Measurements from ENCODE around the gene SRPK3.

SRPK3 gene

DNA sequence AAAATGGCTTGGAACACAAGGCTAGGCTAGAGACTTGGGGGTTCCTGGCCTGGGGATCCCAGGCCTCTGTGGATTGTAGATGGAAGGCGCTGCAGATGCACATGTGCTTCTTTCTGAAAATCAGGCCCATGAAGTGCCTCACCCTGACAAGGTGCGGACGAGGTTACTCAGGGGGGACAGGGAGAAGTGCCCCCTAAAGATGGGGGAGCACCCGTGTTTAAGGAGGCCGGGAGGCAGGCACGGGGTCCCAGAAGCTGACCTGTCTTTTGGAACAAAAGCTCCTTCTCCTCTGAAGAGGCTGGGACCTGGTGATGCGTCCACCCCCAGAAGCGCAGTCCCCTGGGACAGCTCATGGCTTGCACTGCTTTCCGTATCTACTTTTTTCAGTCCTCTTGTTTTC is 47.1 kb downstream of the SRPK3 start:
- DNase-seq (ENCODE audit: low read depth): no peak
- TF ChIP-seq, protein P1, sequence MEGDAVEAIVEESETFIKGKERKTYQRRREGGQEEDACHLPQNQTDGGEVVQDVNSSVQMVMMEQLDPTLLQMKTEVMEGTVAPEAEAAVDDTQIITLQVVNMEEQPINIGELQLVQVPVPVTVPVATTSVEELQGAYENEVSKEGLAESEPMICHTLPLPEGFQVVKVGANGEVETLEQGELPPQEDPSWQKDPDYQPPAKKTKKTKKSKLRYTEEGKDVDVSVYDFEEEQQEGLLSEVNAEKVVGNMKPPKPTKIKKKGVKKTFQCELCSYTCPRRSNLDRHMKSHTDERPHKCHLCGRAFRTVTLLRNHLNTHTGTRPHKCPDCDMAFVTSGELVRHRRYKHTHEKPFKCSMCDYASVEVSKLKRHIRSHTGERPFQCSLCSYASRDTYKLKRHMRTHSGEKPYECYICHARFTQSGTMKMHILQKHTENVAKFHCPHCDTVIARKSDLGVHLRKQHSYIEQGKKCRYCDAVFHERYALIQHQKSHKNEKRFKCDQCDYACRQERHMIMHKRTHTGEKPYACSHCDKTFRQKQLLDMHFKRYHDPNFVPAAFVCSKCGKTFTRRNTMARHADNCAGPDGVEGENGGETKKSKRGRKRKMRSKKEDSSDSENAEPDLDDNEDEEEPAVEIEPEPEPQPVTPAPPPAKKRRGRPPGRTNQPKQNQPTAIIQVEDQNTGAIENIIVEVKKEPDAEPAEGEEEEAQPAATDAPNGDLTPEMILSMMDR (conservative IDR thresholded peaks at IDR 0.05; ENCODE audit: low read depth, low read length): no peak
- no peak overlapping the region for H3K4me3 ChIP-seq (ENCODE audit: low read length)

DNA sequence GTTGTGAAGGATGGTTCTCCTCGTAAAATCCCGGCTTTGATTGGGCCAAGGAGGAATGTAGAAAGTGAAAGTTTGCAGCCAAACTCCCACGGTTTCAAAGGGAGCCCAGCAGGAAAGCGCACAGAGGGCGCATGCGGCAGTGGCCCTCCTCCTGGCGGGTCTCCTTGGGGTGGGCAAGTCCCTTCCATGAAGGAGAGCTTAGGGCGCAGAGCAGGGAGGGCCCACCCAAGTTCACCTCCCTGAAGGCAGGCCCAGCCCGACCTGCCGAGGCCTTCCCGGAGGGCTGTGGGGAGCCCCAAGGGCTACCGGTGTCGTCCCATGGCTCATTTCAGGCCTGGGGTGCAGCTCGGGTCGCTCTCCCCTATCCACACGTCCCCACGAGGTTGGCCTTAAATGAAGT is 47.5 kb downstream of the SRPK3 start:
- no peak for DNase-seq (ENCODE audit: low read depth)
- TF ChIP-seq, protein P1 (conservative IDR thresholded peaks at IDR 0.05; ENCODE audit: low read depth, low read length): no peak
- H3K4me3 ChIP-seq (ENCODE audit: low read length): no peak overlapping the region

DNA sequence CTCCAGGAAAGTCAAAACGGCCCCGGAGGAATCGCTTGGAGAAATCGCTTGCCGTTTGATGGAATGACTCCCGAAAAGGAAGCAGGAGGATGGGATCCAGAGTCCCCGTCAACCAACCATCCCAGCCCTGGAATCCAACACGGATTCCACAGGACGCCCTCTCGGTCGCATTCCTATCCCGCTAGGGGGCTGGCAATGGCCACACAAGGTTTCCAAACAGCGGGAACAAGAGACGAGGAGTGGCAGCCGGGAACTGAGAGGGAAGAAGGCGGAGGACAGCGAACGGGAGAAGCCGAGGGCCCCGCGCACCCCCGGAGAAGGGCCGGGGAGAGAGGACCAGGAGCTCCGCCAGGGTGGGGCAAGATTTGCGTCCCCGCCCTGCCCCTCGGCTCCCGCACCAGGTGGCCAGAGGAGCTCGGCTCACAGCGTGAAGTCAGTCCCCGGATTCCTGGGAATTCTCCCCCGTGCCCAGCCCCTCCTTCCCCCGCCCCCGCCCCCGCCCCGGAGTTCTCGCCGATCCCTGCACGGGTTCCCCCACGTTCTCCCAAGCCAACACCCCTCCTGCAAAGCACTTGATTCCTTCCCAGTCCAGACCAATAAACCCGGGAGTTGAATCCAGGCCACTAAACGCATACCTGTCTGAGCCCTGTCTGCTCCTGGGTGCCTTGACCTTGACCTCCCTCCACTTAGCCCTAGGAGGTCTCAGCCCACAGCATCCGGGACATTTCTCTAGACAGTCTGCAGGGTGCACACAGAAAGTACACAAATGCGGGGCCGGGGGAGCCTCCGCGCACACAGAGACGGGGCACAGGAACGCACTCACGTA is 48.1 kb downstream of the SRPK3 start:
- H3K4me3 ChIP-seq (ENCODE audit: low read length): no peak overlapping the region
- no peak for DNase-seq (ENCODE audit: low read depth)

DNA sequence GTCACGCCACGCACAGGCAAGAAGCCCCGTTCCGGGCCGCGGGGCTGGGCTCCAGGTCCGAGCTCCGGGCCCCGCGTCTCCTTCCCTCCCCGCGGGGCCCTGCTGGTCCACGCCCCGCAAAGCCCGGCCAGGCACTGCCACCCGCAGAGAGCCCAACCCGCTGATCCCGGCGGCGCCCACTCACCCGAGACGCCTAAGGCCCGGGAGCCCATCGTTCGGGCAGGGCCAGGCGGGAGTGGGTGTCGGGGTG is 48.6 kb downstream of the SRPK3 start:
- TF ChIP-seq, protein P1 (conservative IDR thresholded peaks at IDR 0.05; ENCODE audit: low read depth, low read length): no peak
- no peak for DNase-seq (ENCODE audit: low read depth)
- no peak overlapping the region for H3K4me3 ChIP-seq (ENCODE audit: low read length)

More for the DNA sequence above, 48.1 kb downstream of the SRPK3 start:
- TF ChIP-seq, protein P1 (conservative IDR thresholded peaks at IDR 0.05; ENCODE audit: low read depth, low read length): no peak

DNA sequence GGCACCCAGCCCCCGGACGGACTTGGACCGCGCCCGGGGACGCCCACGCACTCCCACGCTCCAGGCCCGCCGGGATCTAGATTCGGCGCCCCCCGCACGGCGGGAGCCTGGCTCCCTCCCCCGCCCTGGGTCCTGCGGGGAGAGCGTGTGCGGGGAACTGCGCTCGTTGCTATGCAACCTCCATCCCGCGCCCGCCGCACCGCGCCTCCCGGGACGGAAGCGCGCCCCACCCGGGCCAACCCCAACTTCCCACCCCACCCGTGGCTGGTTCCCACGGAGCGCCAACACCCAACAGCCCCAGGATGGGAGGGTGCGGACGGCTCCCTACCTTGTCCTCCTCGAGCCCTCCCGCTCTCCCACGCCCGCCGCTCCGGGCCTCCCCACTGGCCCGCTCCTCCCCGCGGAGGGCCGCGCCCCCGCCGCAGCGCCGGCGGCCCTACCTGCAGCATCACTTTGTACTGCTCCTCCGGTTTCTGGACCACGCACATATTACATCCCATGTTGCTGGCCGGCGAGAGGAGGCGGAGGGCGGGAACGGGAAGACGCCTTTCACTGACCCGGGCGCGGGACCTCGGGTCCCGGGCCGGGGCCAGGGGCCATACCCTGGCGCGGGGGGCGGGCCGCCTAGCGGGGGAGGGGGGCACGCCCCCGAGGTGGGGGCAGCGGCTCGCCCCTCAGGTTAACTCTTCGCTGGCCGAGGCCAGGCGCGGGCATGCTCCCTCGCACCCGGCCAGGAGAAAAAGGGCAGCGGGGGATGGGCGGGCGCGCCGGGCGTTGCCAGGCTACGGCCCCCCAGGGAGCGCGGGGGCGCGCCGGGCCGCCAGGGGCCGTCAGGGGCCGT is 49.2 kb downstream of the SRPK3 start, which contains the start of gene PDZD4:
TSS of gene PDZD4 (minus strand) at position 746 of the 841 bp plus-strand sequence. CDS start at position 500, 246 bp downstream.
- TF ChIP-seq, protein P1 (conservative IDR thresholded peaks at IDR 0.05; ENCODE audit: low read depth, low read length): no peak
- H3K4me3 ChIP-seq (ENCODE audit: low read length): no peak within 1 kb of the TSS
- no peak for DNase-seq (ENCODE audit: low read depth)

DNA sequence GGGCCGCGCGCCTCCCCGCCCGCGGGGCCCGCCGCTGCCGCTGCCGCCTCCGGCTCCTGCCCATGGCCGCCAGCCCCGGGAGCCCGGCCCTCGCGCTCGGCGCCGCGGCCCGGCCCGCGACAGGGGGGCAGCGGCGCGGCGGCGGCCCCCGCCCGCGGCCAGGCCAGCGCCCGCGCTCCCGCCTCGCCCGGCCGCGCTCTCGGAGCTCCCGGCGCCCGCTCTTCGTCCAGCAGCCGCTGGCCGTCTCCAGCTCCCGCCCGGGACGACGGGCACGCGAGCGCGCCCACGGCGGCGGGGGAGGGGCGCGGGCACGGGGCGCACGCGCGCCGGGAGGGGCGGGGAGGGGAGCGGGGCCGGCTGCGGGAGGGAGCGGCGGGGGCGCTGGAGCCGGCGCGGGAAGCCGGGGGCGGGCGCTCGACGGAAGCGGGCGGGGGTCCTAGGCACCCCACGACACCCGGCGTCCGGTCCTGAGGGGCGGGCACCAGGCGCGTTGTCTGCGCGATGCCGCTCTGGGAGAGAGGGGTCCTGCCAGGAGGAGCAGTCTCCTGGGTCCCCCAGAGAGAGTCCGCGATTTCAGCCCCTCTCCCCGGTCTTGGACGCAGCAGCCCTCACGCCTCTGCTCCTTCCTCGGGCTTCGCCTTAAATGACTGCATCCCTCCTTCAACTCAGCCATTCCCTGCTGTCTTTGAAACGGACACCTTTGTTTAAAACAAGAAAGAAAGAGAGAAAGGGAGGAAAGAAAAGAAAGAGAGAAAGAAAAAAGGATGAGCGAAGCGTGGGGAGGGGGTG is 50.0 kb downstream of the SRPK3 start:
- no peak for DNase-seq (ENCODE audit: low read depth)
- no peak overlapping the region for H3K4me3 ChIP-seq (ENCODE audit: low read length)

More for the DNA sequence above, 50.0 kb downstream of the SRPK3 start:
- TF ChIP-seq, protein P1 (conservative IDR thresholded peaks at IDR 0.05; ENCODE audit: low read depth, low read length): no peak
